CD4-positive, alpha-beta memory T cell (primary cell): Measurements from ENCODE around the gene MDM2. TPM values are rescaled to one million over a fixed set of nuclear protein-coding genes. Genes with fewer than 3 reads are reported as not detected.
A peak's percentile ranks its signal among the peaks of the same experiment; 100 is the strongest.

ENCODE experiments used
- CTCF ChIA-PET: fragments of 350-600 bp; sonication (Branson Sonifier 250); formaldehyde crosslinking; loops from one replicate; lab custom pipeline; 2021; ENCODE audit warnings: inconsistent platforms; ENCODE audit not compliant: partially characterized antibody; lab: Charles Lee
- POLR2A ChIA-PET: fragments of 350-600 bp; sonication (Branson Sonifier 250); formaldehyde crosslinking; loops from one replicate; lab custom pipeline; 2021; ENCODE audit not compliant: partially characterized antibody; lab: Charles Lee
- DNase-seq, 5 donors: peaks; one replicate each; pipeline versions ENCODE4 v3.0.0 to v3.0.0-alpha.2; 2020 to 2022; ENCODE audit warnings: mixed read lengths in 1 of 5
- H3K27ac ChIP-seq: one replicate; pipeline ENCODE4 v1.7.0; 2013; ENCODE audit warnings: low read depth, low read length
- H3K27me3 ChIP-seq: 2 replicates; pipeline ENCODE4 v1.7.0; 2013; ENCODE audit warnings: mild to moderate bottlenecking, low read length, moderate library complexity; ENCODE audit not compliant: insufficient read depth
- H3K36me3 ChIP-seq: 2 replicates; pipeline ENCODE4 v1.7.0; 2013; ENCODE audit warnings: mild to moderate bottlenecking, low read length, moderate library complexity; ENCODE audit not compliant: insufficient read depth
- H3K4me1 ChIP-seq: 2 replicates; pipeline ENCODE4 v1.7.0; 2013; ENCODE audit warnings: mild to moderate bottlenecking, low read length, moderate library complexity; ENCODE audit not compliant: insufficient read depth
- H3K4me3 ChIP-seq, 2 donors: one replicate each; pipeline ENCODE4 v1.7.0; 2013; ENCODE audit warnings: low read length in 2 of 2, mild to moderate bottlenecking in 1 of 2
- H3K9me3 ChIP-seq, 2 donors: one replicate each; pipeline ENCODE4 v1.7.0; 2013; ENCODE audit warnings: low read length in 2 of 2, control low read depth in 1 of 2; ENCODE audit not compliant: control insufficient read depth in 1 of 2
- H3K27ac Mint-ChIP-seq, 7 donors: one replicate each; pipeline ENCODE4 v1.8.0; 2020 to 2021; ENCODE audit warnings: mixed read lengths in 7 of 7, mild to moderate bottlenecking in 6 of 7, inconsistent platforms in 3 of 7, moderate library complexity in 3 of 7
- H3K27me3 Mint-ChIP-seq, 2 donors: one replicate each; pipeline ENCODE4 v1.8.0; 2020 to 2021; ENCODE audit warnings: mixed read lengths in 2 of 2
- H3K36me3 Mint-ChIP-seq, 2 donors: one replicate each; pipeline ENCODE4 v1.8.0; 2020 to 2021; ENCODE audit warnings: mixed read lengths in 2 of 2, inconsistent platforms in 1 of 2, mild to moderate bottlenecking in 1 of 2
- H3K4me1 Mint-ChIP-seq, 4 donors: one replicate each; pipeline ENCODE4 v1.8.0; 2020 to 2021; ENCODE audit warnings: mixed read lengths in 4 of 4, mild to moderate bottlenecking in 1 of 4
- H3K4me3 Mint-ChIP-seq, 8 donors: one replicate each; pipeline ENCODE4 v1.8.0; 2020 to 2021; ENCODE audit warnings: mixed read lengths in 8 of 8, mild to moderate bottlenecking in 7 of 8, moderate library complexity in 6 of 8, inconsistent platforms in 3 of 8
- H3K9me3 Mint-ChIP-seq, 8 donors: one replicate each; pipeline ENCODE4 v1.8.0; 2020 to 2021; ENCODE audit warnings: mixed read lengths in 8 of 8, mild to moderate bottlenecking in 5 of 8, inconsistent platforms in 3 of 8, moderate library complexity in 1 of 8
- intact Hi-C: fragments of 100-400 bp; cut with micrococcal nuclease; formaldehyde crosslinking; loops from one replicate; pipeline ENCODE4 v1.15.1; 2023
- polyA plus RNA-seq, 2 donors: library from polyadenylated mRNA; unstranded; fragments of 300-500 nt; fragmentation: Illumina TruSeq; gene quantifications; one replicate each; pipeline ENCODE4 v1.2.3, GENCODE V29; 2021
- total RNA-seq, 2 experiments: library from RNA; stranded (reverse); gene quantifications; one replicate each; pipeline ENCODE4 v1.2.3, GENCODE V29; 2021

The MDM2 gene
- total and polyA plus RNA-seq, 4 experiments from 2014 or later: 9.7 to 121 (median 69.9) TPM

- no peak overlapping the region for H3K27ac ChIP-seq
- Mint-ChIP-seq H3K27me3 (no peaks in the 10 kb centered on the region), H3K4me3 (no peak overlapping the region), H3K27ac (peak overlapping the region in 2 of 7 donors; percentile 15 to 53), H3K4me1 (peaks cover 0 to 5% (median 3%) of the 10 kb centered on the region in 4 donors), H3K36me3 (peaks cover 30 to 47% of the 10 kb centered on the region in 2 donors), H3K9me3 (no peaks in the 10 kb centered on the region)
- no peak overlapping the region for H3K4me3 ChIP-seq
- no peaks in the 10 kb centered on the region for H3K4me1 ChIP-seq
- DNase-seq: no peak
- H3K9me3 ChIP-seq: no peaks in the 10 kb centered on the region
- intact Hi-C loops: no loop called here
- H3K36me3 ChIP-seq: peaks cover 37% of the 10 kb centered on the region
- POLR2A ChIA-PET: interaction anchor here (1.0 kb wide), 1 partner anchor 11 kb away, joined by 4 read pairs; no protein-coding TSS in a partner anchor
- CTCF ChIA-PET: interaction anchor here (5.9 kb wide), 1 partner anchor 11 kb away, joined by 43 read pairs; no protein-coding TSS in a partner anchor
- H3K27me3 ChIP-seq: no peaks in the 10 kb centered on the region
Observed at GRCh38 chr12:68841717-68842116, 33.7 kb downstream of the MDM2 start.

- Histone ChIP-seq H3K27ac (no peak overlapping the region), H3K36me3 (peaks cover 35% of the 10 kb centered on the region), H3K27me3 (no peaks in the 10 kb centered on the region), H3K9me3 (no peaks in the 10 kb centered on the region), H3K4me3 (no peak overlapping the region), H3K4me1 (no peaks in the 10 kb centered on the region)
- intact Hi-C loops: no loop called here
- peaks cover 30 to 47% of the 10 kb centered on the region in 2 donors for H3K36me3 Mint-ChIP-seq
- CTCF ChIA-PET: interaction anchor here (5.9 kb wide), 1 partner anchor 11 kb away, joined by 43 read pairs; no protein-coding TSS in a partner anchor
- peak overlapping the region in 2 of 7 donors; percentile 15 to 53 for H3K27ac Mint-ChIP-seq
- H3K9me3 Mint-ChIP-seq: no peaks in the 10 kb centered on the region
- H3K27me3 Mint-ChIP-seq: no peaks in the 10 kb centered on the region
- DNase-seq: no peak
- no peak overlapping the region for H3K4me3 Mint-ChIP-seq
- peaks cover 0 to 5% (median 3%) of the 10 kb centered on the region in 4 donors for H3K4me1 Mint-ChIP-seq
- POLR2A ChIA-PET: interaction anchor here (1.0 kb wide), 1 partner anchor 12 kb away, joined by 4 read pairs; no protein-coding TSS in a partner anchor
Observed at GRCh38 chr12:68842123-68842522, 34.1 kb downstream of the MDM2 start.

GRCh38 chr12:68842784-68843567 is 35.0 kb downstream of the MDM2 start:
- DNase-seq: no peak
- peaks cover 28% of the 10 kb centered on the region for H3K36me3 ChIP-seq
- H3K27ac ChIP-seq: no peak overlapping the region
- Mint-ChIP-seq H3K9me3 (no peaks in the 10 kb centered on the region), H3K27me3 (no peaks in the 10 kb centered on the region), H3K36me3 (peaks cover 29 to 42% of the 10 kb centered on the region in 2 donors), H3K4me1 (peaks cover 0 to 5% (median 3%) of the 10 kb centered on the region in 4 donors), H3K27ac (peak overlapping the region in 2 of 7 donors; percentile 1 to 43), H3K4me3 (no peak overlapping the region)
- H3K4me1 ChIP-seq: no peaks in the 10 kb centered on the region
- POLR2A ChIA-PET: no interaction called here
- no peak overlapping the region for H3K4me3 ChIP-seq
- CTCF ChIA-PET: interaction anchor here (5.9 kb wide), 1 partner anchor 12 kb away, joined by 43 read pairs; no protein-coding TSS in a partner anchor
- no peaks in the 10 kb centered on the region for H3K9me3 ChIP-seq
- intact Hi-C loops: no loop called here
- H3K27me3 ChIP-seq: no peaks in the 10 kb centered on the region

- Mint-ChIP-seq H3K27ac (no peak overlapping the region), H3K4me3 (no peak overlapping the region), H3K4me1 (peaks cover 0 to 5% (median under 1%) of the 10 kb centered on the region in 4 donors), H3K27me3 (no peaks in the 10 kb centered on the region), H3K36me3 (peaks cover 20 to 31% of the 10 kb centered on the region in 2 donors), H3K9me3 (no peaks in the 10 kb centered on the region)
- Histone ChIP-seq H3K4me1 (no peaks in the 10 kb centered on the region), H3K9me3 (no peaks in the 10 kb centered on the region), H3K27me3 (no peaks in the 10 kb centered on the region), H3K4me3 (no peak overlapping the region), H3K27ac (no peak overlapping the region), H3K36me3 (peaks cover 17% of the 10 kb centered on the region)
- CTCF ChIA-PET: interaction anchor here (1.5 to 5.9 kb wide), 2 partner anchors 13 to 25 kb away, joined by 3 to 43 read pairs; no protein-coding TSS in a partner anchor
- DNase-seq: no peak
- intact Hi-C loops: no loop called here
- POLR2A ChIA-PET: interaction anchor here (1.9 kb wide), 1 partner anchor 36 kb away, joined by 6 read pairs; the partner anchor contains the start of gene MDM2
Observed at GRCh38 chr12:68844318-68844745, 36.4 kb downstream of the MDM2 start.

GRCh38 chr12:68844788-68845695 is 37.1 kb downstream of the MDM2 start:
- CTCF ChIA-PET: interaction anchor here (1.1 to 5.9 kb wide), 4 partner anchors 9 to 24 kb away, joined by 3 to 43 read pairs (median 5); no protein-coding TSS in a partner anchor

GRCh38 chr12:68846811-68847210 is 38.8 kb downstream of the MDM2 start:
- Mint-ChIP-seq H3K9me3 (no peaks in the 10 kb centered on the region), H3K27me3 (no peaks in the 10 kb centered on the region), H3K27ac (no peak overlapping the region), H3K4me3 (no peak overlapping the region), H3K36me3 (peaks cover 10 to 14% of the 10 kb centered on the region in 2 donors), H3K4me1 (peaks cover 0 to 5% (median under 1%) of the 10 kb centered on the region in 4 donors)
- H3K27ac ChIP-seq: no peak overlapping the region
- no peaks in the 10 kb centered on the region for H3K9me3 ChIP-seq
- intact Hi-C loops: no loop called here
- H3K4me3 ChIP-seq: no peak overlapping the region
- ChIA-PET POLR2A (interaction anchor here (0.7 kb wide), 1 partner anchor 39 kb away, joined by 3 read pairs; the partner anchor contains the start of gene MDM2), CTCF (interaction anchor here (1.7 to 5.9 kb wide), 2 partner anchors 11 to 16 kb away, joined by 5 to 43 read pairs; no protein-coding TSS in a partner anchor)
- H3K27me3 ChIP-seq: no peaks in the 10 kb centered on the region
- H3K36me3 ChIP-seq: peaks cover 4% of the 10 kb centered on the region
- no peak for DNase-seq
- no peaks in the 10 kb centered on the region for H3K4me1 ChIP-seq

More at GRCh38 chr12:68844788-68845695, 37.1 kb downstream of the MDM2 start:
- DNase-seq: no peak
- Histone ChIP-seq H3K36me3 (peaks cover 13% of the 10 kb centered on the region), H3K4me1 (no peaks in the 10 kb centered on the region), H3K27ac (no peak overlapping the region), H3K9me3 (no peaks in the 10 kb centered on the region), H3K27me3 (no peaks in the 10 kb centered on the region), H3K4me3 (no peak overlapping the region)
- H3K9me3 Mint-ChIP-seq: no peaks in the 10 kb centered on the region
- peaks cover 16 to 25% of the 10 kb centered on the region in 2 donors for H3K36me3 Mint-ChIP-seq
- peaks cover 0 to 5% (median under 1%) of the 10 kb centered on the region in 4 donors for H3K4me1 Mint-ChIP-seq
- POLR2A ChIA-PET: interaction anchor here (1.9 kb wide), 1 partner anchor 37 kb away, joined by 6 read pairs; the partner anchor contains the start of gene MDM2
- peak overlapping the region in 2 of 7 donors; percentile 37 to 47 for H3K27ac Mint-ChIP-seq
- intact Hi-C loops: no loop called here
- no peaks in the 10 kb centered on the region for H3K27me3 Mint-ChIP-seq
- no peak overlapping the region for H3K4me3 Mint-ChIP-seq
